Activated CD8-positive, alpha-beta memory T cell treated with anti-CD3 and anti-CD28 coated beads for 24 hours (primary cell): ENCODE results near the gene GNAQ.
"Not testable (repeated sequence)": the region's sequence is repeated elsewhere in the genome, so short reads cannot be mapped to it uniquely, and the experiment has no call there.

Experiments
- DNase-seq: peaks from one replicate; pipeline ENCODE4 v3.0.0-alpha.2; 2020

GNAQ gene

DNA sequence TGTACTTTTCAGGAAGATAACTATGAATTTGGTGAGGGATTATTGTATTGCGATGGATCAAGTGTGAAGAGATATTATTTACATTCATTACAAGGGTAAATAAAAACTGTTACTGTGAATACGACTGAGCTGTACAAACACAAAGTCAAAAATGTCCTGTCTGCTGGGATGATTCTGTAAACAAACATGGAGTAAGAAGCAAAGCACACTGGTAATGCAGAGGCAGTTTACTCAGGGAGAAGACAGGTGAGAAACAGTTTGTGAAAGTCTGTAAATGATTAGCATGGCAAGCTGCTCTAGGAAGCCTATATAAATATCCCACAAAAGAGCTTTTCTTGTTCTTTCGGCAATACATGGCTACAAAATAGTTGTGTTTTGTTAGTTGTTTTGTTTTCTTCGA, 268.0 kb downstream of the GNAQ start:
- DNase-seq = no peak

DNA sequence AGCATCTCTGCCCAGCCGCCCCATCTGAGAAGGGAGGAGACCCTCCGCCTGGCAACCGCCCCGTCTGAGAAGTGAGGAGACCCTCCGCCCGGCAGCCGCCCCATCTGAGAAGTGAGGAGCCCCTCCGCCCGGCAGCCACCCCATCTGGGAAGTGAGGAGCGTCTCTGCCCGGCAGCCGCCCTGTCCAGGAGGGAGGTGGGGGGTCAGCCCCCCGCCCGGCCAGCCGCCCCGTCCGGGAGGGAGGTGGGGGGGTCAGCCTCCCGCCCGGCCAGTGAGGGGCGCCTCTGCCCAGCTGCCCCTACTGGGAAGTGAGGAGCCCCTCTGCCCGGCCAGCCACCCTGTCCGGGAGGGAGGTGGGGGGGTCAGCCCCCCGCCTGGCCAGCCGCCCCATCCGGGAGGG, 270.7 kb downstream of the GNAQ start:
- not testable (repeated sequence) for DNase-seq

GRCh38 chr9:77759391-77759790, 272.2 kb downstream of the GNAQ start:
- no peak for DNase-seq

DNA sequence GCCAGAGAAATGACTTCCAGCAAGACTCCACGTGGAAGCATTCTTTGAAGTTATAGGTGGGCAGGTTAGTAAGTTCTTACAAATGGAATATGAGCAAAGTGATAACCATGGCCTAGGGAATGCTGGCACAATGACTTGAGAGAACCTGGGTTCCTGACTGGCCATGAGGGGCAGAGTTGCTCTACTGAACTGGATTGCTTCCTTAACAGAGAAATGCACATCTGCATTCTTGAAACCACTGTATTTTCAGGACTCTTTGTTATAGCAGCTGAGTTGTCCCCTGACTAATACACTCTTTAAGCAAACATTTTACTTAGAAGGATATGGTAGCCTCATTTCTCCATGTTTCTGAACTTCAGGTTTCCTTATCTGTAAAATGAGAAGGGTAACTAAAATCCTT, 275.2 kb downstream of the GNAQ start:
- no peak for DNase-seq

DNA sequence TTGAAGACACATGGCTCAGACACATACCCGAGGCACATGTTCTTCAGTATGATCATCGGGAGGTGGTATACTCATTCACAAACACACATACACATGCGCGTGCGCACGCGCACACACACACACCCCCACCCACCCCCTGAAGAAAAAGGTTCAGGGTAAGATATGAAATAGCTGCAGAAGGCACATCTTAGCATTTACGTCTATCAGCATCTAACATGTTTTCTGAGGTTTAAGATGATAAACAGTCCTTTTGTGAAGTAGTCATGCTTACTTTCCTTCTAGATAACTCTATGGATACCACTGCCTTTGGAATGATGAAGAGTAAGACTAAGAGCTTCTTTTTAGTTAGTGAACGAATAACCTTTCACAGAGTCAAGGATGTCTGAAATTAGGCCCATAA, 278.4 kb downstream of the GNAQ start:
- DNase-seq = no peak

DNA sequence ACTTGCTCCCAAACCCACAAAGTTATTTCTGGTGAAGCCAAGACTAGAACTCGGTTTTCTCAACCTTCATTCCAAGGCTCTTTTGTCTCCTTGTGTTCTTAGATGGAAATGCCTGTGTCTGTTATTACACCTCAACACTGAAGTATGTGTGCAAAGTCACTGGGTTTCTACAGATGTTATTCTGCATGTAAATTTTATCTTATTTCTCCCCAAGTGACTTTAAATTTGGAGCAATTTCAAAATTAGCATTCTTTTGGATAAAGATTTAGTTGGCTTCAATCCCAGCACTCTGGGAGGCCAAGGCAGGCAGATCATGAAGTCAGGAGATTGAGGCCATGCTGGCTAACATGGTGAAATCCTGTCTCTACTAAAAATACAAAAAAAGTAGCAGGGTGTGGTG, 279.1 kb downstream of the GNAQ start:
- DNase-seq = no peak

GRCh38 chr9:77751341-77752091, 280.1 kb downstream of the GNAQ start:
- DNase-seq = no peak

DNA sequence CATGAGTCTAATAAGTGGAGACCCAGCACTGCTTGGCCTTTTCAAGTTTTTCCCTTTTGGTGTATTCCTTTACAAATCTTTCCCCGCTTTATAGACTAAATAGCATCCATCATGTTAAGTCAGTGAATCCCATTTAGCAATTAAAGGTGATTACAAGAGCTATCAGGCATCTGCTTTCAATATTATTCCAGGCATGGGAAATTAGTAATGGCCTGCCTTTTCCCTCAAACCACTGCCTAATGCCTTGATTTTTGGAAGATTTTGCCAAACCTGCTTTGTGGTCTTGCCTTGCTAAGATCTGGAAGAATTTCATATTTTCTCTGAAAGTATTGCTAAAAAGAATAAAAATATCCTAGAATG, 280.6 kb downstream of the GNAQ start:
- DNase-seq = no peak

- no peak for DNase-seq
These were observed 281.3 kb downstream of the GNAQ start for GRCh38 chr9:77750284-77750683.

GRCh38 chr9:77748214-77748772, 283.3 kb downstream of the GNAQ start:
- no peak for DNase-seq

- DNase-seq = no peak
These were observed 284.4 kb downstream of the GNAQ start for GRCh38 chr9:77747163-77747562.

DNA sequence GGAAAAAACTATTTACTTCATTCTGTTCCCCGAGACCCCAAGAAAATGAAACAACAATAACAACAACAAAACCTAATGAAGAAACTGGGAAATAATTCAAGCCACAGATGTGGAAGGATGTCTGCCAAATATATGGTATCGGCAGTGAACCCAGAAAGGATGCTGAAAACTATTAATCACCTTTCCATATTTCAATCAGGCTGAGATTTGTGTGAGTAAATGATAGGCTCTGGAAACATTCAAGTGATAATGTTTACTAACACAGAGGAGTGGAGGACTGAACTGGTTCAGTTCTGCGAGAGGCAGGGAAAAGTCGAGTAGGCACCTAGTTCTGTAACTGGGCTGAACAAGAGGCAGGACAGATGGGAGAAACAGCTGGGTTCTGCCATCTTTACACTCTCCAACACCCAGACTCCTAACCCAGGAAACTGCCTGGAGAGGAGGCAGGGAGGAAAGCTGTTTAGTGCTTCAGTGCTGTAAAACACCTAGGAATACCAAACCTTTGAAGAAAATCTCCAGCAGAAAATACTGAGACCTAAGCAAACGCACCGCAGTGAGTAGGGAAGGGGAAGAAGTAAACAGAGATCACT, 286.7 kb downstream of the GNAQ start:
- DNase-seq = no peak

GRCh38 chr9:77743386-77743785, 288.2 kb downstream of the GNAQ start:
- no peak for DNase-seq

GRCh38 chr9:77738932-77739331, 292.7 kb downstream of the GNAQ start:
- no peak for DNase-seq

- no peak for DNase-seq
These were observed 296.1 kb downstream of the GNAQ start for GRCh38 chr9:77735494-77735893.

- no peak for DNase-seq
These were observed 299.7 kb downstream of the GNAQ start for GRCh38 chr9:77731930-77732329.

GRCh38 chr9:77731008-77731698, 300.5 kb downstream of the GNAQ start:
- no peak for DNase-seq

- no peak for DNase-seq
These were observed 302.4 kb downstream of the GNAQ start for GRCh38 chr9:77729177-77729576.

- DNase-seq = no peak
These were observed 304.8 kb downstream of the GNAQ start for GRCh38 chr9:77726814-77727213.

- DNase-seq = no peak
These were observed 305.3 kb downstream of the GNAQ start for GRCh38 chr9:77726289-77726688.

GRCh38 chr9:77725820-77726219, 305.8 kb downstream of the GNAQ start:
- DNase-seq = no peak

GRCh38 chr9:77725046-77725694, 306.4 kb downstream of the GNAQ start:
- DNase-seq = no peak

DNA sequence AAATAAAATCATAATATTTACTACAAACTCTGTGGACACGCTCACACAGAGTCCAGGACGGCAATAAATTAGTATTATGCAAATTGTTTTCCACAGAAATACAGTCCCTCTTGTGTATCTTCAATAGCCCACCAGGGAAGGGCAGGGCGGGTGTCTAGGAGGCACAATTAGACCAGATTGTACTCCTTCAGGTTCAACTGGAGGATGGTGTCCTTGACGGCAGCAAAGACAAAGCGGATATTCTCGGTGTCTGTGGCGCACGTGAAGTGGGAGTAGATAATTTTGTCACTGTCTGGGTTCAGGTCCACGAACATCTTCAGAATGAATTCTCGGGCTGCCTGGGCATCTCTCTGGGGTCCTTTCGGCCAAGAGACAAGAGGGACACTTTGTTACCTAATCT, 310.5 kb downstream of the GNAQ start:
- DNase-seq = not testable (repeated sequence)

GRCh38 chr9:77719321-77719720, 312.3 kb downstream of the GNAQ start:
- DNase-seq = no peak
